ENCODE data around the gene PDZD2.
"Not testable (repeated sequence)": the region's sequence is repeated elsewhere in the genome, so short reads cannot be mapped to it uniquely, and the experiment has no call there.

PDZD2 gene

GRCh38 chr5:32116574-32117313 lies 477.8 kb downstream of the PDZD2 start:
- no peak for DNase-seq

- DNase-seq, result not testable (repeated sequence)
Measured at GRCh38 chr5:32118922-32119321, 480.0 kb downstream of the PDZD2 start.

DNA sequence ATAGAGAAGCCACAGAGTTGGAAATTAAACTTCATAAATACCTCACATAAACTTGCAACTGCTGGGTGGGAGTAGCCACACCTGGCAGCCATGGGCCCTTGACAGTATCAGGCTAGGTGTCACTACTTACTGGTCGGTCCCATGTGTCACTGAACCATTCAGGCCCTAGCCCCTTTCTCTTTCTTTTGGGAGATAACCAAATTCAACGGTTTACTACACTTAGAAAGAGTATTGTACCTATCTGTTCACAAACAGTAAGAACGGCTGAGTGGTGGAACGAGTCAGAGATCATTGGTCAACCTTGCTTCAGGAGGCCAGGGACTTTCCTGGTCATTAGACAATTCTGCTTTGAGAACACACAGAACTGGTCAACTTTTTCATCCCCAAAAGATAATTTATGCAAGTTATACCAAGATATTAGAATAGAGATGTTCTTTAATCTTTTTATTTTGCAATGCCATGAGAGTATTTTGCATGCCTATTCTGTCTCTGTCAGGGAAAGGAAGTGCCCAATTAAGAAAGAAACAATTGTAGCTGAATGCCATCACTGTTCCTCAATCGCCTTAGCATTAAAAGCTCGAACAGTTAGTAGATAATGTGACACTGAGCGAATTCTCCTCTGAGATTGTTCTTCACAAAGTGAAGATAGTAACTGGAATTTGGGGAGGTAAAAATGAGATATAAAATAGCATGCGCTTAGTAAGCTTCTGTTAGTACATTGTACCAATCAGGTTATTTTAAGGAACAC lies 484.3 kb downstream of the PDZD2 start:
- DNase-seq, result no peak

- no peak for DNase-seq
Measured at GRCh38 chr5:32123889-32124676, 485.2 kb downstream of the PDZD2 start.

- no peak for DNase-seq
Measured at GRCh38 chr5:32126691-32127090, 487.8 kb downstream of the PDZD2 start.

- DNase-seq, result no peak
Measured at GRCh38 chr5:32127711-32128110, 488.8 kb downstream of the PDZD2 start.

DNA sequence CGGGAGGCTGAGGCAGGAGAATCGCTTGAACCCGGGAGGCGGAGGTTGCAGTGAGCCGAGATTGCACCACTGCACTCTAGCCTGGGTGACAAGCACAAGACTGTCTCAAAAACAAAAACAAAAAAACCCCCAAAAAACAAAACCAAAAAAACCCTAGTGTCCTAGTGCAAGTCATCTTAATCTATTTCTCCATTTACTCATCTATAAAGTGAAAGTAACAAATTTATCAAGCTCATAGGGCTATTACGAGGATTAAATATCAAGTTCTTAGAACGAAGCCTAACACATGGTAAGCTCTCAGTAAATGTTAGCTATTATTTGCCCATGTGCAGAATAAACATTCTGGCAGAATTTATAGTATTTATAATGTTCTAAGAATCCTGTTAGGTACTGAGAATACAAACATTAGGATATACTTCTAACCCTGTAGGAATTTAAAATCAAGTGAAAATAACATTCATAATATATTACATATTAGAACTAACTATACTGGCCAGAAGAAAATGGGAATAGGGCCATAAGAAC lies 490.2 kb downstream of the PDZD2 start:
- DNase-seq, result no peak

DNA sequence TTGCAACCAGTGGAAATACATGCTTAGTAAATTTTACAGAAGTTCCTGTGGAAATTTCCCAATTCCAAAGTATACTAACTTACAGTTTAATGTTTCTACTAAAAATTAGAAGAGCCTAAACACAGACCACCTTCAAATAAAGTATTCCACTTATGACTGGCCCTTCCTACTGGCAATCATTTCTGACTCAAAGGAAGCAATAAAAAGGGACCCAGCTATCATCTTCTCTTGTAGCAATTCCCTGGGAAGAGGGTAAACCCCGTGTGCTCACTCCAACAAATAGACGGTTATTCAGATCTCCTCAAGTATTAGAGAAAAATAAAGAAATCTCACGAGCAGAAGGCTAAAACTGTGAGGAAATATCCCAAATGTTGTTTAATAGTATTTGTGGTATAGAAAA lies 491.9 kb downstream of the PDZD2 start:
- DNase-seq, result no peak

DNA sequence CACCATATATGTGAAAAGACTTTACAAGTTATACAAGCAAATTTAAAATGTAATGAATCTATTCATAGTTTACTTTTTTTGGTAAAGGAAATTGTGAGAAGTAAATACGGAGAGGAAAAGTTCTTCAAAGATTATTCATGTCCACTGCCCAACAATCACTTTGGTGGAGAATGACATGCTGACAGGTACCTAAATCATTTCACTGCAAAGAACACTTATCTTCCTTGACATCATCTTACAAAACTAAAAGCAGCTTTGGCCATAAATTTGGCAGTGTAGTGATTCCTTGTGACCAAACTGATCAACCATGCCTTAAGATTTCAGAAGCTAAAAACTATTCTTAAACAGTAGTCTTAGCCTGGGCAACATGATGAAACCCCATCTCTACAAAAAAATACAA lies 492.7 kb downstream of the PDZD2 start:
- DNase-seq, result no peak

- no peak for DNase-seq
Measured at GRCh38 chr5:32132757-32133156, 493.8 kb downstream of the PDZD2 start.

- no peak for DNase-seq
Measured at GRCh38 chr5:32135086-32135485, 496.2 kb downstream of the PDZD2 start.

DNA sequence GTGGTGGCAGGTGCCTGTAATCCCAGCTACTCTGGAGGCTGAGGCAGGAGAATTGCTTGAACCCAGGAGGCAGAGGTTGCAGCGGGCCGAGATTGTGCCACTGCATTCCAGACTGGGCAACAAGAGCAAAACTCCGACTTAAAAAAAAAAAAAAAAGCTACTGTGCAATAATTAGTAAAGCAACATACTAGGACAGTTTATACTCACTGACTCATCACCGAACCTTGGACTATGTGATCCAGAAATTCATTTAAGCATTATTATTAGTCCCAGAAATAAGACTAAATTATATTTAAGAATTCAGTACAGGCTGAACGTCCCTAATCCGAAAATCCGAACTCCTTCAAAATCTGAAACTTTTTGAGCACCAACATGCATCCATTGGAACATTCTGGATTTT lies 497.4 kb downstream of the PDZD2 start:
- DNase-seq, result no peak

DNA sequence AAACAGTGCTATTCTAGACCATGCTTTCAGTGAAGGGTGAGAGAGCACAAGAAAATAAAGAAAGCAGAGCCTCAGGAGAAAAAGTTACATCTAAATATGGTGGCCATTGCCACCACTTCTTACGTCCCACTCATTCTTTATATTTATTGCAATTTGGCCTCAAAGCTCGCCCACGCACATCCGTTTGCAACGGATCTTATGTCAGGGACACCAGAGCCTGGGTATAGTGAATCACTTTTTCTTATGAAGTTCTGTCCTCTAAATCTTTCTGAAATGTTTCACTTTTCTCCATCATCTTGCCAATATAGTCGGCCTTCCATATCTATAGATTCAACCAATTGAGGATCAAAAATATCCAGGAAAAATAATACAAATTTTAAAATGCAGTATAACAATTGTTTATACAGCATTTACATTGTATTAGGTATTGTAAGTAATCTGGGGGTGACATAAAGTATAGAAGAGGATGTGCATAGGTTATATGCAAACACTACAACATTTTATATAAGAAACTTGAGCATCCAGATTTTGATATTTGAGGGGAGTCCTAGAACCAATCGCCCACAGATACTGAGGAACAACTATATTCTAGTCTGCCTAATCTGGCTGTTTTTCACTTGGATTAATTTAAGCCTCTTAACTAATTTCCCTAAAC lies 500.0 kb downstream of the PDZD2 start:
- DNase-seq, result no peak

GRCh38 chr5:32143617-32144377 lies 504.9 kb downstream of the PDZD2 start:
- no peak for DNase-seq

- no peak for DNase-seq
Measured at GRCh38 chr5:32144378-32145207, 505.7 kb downstream of the PDZD2 start.

DNA sequence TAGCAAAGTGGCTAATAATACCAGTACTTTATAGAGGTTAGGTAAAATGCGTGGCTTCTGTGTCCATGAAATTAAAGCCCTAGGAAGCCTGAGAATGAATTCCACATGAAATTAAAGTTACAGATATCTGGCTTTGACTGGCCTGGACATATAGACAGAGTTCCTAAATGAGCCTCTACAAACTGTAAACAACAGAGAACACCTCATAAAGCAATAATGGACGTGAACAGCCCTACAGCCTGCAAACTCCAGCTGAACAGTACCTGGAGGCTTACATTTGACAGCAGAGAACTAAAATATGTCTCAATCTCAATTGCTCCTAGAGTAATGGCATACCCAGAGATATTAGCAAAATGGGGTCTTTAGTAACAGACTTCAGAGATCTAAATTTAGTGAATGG lies 506.4 kb downstream of the PDZD2 start:
- DNase-seq, result no peak

DNA sequence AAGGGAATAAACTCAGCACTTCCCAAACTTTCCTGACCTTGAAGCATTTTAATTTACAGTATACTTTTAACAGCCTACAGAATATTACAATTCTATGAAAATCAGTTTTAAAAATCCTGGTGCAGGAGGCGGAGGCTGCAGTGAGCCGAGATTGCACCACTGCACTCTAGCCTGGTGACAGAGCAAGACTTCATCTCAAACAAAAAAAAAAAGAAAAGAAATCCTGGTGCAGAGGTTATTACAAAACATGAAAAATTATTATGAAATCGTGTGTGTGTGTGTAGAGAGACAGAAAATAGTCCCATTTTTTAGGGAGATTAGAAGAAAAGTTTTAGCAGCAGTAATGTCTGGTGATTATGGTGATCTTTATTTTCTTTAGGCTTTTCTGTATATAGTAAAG lies 508.3 kb downstream of the PDZD2 start:
- DNase-seq, result peak; percentile 57 to 63

- DNase-seq, result no peak
Measured at GRCh38 chr5:32147959-32148358, 509.0 kb downstream of the PDZD2 start.

DNA sequence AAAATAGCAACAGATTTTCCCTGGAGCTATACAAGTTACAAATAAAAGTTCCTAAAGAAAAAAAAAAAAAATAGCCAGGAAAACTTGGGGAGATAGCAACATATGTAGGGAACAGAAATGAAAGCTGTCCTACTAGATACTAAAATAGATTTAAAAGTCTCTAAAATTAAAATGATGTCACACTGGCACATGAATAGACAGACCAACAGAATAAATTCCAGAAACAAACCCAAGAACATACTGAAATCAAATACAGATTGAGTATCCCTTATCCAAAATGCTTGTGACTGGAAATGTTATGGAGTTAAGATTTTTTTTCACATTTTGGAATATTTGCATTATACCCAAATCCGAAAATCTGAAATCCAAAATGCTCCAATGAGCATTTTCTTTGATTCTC lies 511.4 kb downstream of the PDZD2 start:
- DNase-seq, result no peak

DNA sequence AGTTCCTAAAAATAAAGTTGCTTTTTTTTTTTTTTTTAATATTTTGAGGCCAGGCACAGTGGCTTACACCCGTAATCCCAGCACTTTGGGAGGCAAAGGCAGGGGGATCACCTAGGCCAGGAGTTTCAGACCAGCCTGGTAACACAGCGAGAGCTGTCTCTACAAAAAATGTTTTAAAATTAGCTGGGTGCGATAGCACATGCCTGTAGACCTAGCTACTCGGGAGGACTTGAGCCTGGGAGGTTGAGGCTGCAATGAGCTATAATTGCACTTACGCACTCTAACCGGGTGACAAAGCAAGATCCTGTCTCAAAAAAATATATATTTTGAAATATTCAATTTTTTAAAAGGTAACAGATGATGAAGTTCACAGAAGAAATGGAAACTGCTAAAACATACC lies 512.3 kb downstream of the PDZD2 start:
- DNase-seq, result no peak

GRCh38 chr5:32153723-32154122 lies 514.8 kb downstream of the PDZD2 start:
- DNase-seq, result no peak
